GM23248 (cell line): ENCODE results near the gene TPP1. TPM values are rescaled to one million over a fixed set of nuclear protein-coding genes. Genes with fewer than 3 reads are reported as not detected.

ENCODE experiments used
- DNase-seq: peaks from one replicate; pipeline ENCODE4 v3.0.0-alpha.2; 2015
- H2AFZ ChIP-seq: fragments of 200-600 bp; sonication (generic); 2 replicates; pipeline ENCODE4 v1.6.1; 2016; ENCODE audit warnings: antibody characterized with exemption
- H3F3A ChIP-seq: fragments of 200-600 bp; sonication (generic); 2 replicates; pipeline ENCODE4 v1.6.1; 2016; ENCODE audit warnings: mild to moderate bottlenecking, antibody characterized with exemption, mixed run types; ENCODE audit not compliant: insufficient read depth
- H3K27ac ChIP-seq: fragments of 200-600 bp; sonication (generic); 2 replicates; pipeline ENCODE4 v1.5.1; 2016; ENCODE audit warnings: mild to moderate bottlenecking
- H3K27me3 ChIP-seq: fragments of 200-600 bp; sonication (generic); replicated peaks from 2 replicates; pipeline ENCODE4 v1.6.1; 2016; ENCODE audit warnings: mild to moderate bottlenecking; ENCODE audit not compliant: insufficient read depth
- H3K36me3 ChIP-seq: fragments of 200-600 bp; sonication (generic); 2 replicates; pipeline ENCODE4 v1.6.1; 2016; ENCODE audit warnings: low read depth, mild to moderate bottlenecking
- H3K4me1 ChIP-seq: fragments of 200-600 bp; sonication (generic); 2 replicates; pipeline ENCODE4 v1.6.1; 2016; ENCODE audit warnings: mild to moderate bottlenecking; ENCODE audit not compliant: insufficient read depth
- H3K4me2 ChIP-seq: fragments of 200-600 bp; sonication (generic); one replicate; pipeline ENCODE4 v1.6.1; 2016; ENCODE audit warnings: mild to moderate bottlenecking; ENCODE audit not compliant: unreplicated experiment
- H3K4me3 ChIP-seq: fragments of 200-600 bp; sonication (generic); 2 replicates; pipeline ENCODE4 v1.5.1; 2016; ENCODE audit warnings: mild to moderate bottlenecking
- H3K79me2 ChIP-seq: fragments of 200-600 bp; sonication (generic); 2 replicates; pipeline ENCODE4 v1.6.1; 2016; ENCODE audit warnings: mild to moderate bottlenecking; ENCODE audit not compliant: insufficient read depth
- H3K9ac ChIP-seq: fragments of 200-600 bp; sonication (generic); 2 replicates; pipeline ENCODE4 v1.6.1; 2016; ENCODE audit warnings: mild to moderate bottlenecking
- H3K9me2 ChIP-seq: fragments of 200-600 bp; sonication (generic); 2 replicates; pipeline ENCODE4 v1.6.1; 2016; ENCODE audit warnings: mixed run types, mild to moderate bottlenecking, moderate library complexity; ENCODE audit not compliant: insufficient read depth
- H3K9me3 ChIP-seq: fragments of 200-600 bp; sonication (generic); one replicate; pipeline ENCODE4 v1.6.1; 2017; ENCODE audit warnings: low read depth
- H4K20me1 ChIP-seq: fragments of 200-600 bp; sonication (generic); 2 replicates; pipeline ENCODE4 v1.6.0; 2016; ENCODE audit not compliant: insufficient read depth
- EZH2 ChIP-seq: fragments of 200-600 bp; sonication (generic); IDR thresholded peaks from 2 replicates; pipeline ENCODE4 v1.6.1; 2018; ENCODE audit warnings: antibody characterized with exemption, mild to moderate bottlenecking; ENCODE audit not compliant: insufficient read depth, poor library complexity, severe bottlenecking
- EZH2phosphoT487 ChIP-seq: fragments of 200-600 bp; sonication (generic); IDR thresholded peaks from 2 replicates; pipeline ENCODE4 v1.6.1; 2018; ENCODE audit warnings: antibody characterized with exemption, moderate library complexity, mild to moderate bottlenecking, low read depth; ENCODE audit not compliant: insufficient read depth
- WGBS, 2 experiments: methylation state at CpG; one replicate each; pipeline ENCODE4 v1.1.6; 2015 to 2017; ENCODE audit warnings: low lambda C conversion rate in 2 of 2, low coverage in 1 of 2; ENCODE audit errors: missing lambda C conversion rate in 2 of 2; 5-methylcytosine and 5-hydroxymethylcytosine counted together
- in situ Hi-C: fragments of 300-500 bp; cut with MboI; formaldehyde crosslinking; loops from 2 replicates; pipeline ENCODE4 v1.15.0; 2020
- polyA plus RNA-seq: library from polyadenylated mRNA; unstranded; fragments of >200 nt; fragmentation: Nextera tagmentation; extraction: Ambion mirVana; gene quantifications from 2 replicates; pipeline ENCODE4 v1.2.1, GENCODE V29; 2016
- total RNA-seq: library from RNA; depleted of rRNA; stranded (reverse); fragments of >200 nt; shearing (Covaris generic); gene quantifications from 2 replicates; pipeline ENCODE4 v1.2.3, GENCODE V29; 2014

The TPP1 gene
- total and polyA plus RNA-seq, 2 experiments from 2014 or later, result 37.6 to 66.3 TPM

DNA sequence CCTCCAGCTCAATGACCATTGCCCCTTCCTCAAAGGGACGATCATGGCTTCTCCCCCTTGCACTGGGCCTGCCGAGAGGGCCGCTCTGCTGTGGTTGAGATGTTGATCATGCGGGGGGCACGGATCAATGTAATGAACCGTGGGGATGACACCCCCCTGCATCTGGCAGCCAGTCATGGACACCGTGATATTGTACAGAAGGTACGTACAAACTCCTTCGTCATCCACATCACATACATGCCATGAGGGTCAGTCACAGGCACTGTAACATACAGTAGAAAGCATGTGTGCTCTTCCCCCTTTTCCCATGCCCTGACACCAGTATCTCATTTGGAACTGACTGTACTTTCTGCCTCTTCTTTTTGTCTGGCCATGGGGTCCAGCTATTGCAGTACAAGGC lies 11.2 kb downstream of the TPP1 start:
- TF ChIP-seq EZH2phosphoT487 (no peak), EZH2 (no peak)
- DNase-seq, result no peak
- in situ Hi-C loops, result no loop called here

GRCh38 chr11:6607190-6607795 lies 11.9 kb downstream of the TPP1 start:
- Histone ChIP-seq H3K36me3 (peaks cover 32% of the 10 kb centered on the region), H3K4me2 (peak overlapping the region; percentile 98), H3K27me3 (no peaks in the 10 kb centered on the region), H3F3A (peaks cover 67% of the 10 kb centered on the region), H3K4me3 (peak overlapping the region; percentile 49), H3K9ac (peak overlapping the region; percentile 41; the same call in 1 of the 2 replicates), H2AFZ (no peak overlapping the region), H4K20me1 (no peaks in the 10 kb centered on the region), H3K79me2 (peaks cover 91% of the 10 kb centered on the region), H3K9me3 (no peaks in the 10 kb centered on the region), H3K9me2 (no peaks in the 10 kb centered on the region), H3K27ac (peak overlapping the region; percentile 63), H3K4me1 (peaks cover 41% of the 10 kb centered on the region)
- no peak for TF ChIP-seq EZH2
- in situ Hi-C loops, result no loop called here
- no peak for DNase-seq

More for the DNA sequence above, 11.2 kb downstream of the TPP1 start:
- H2AFZ ChIP-seq, result no peak overlapping the region
- peaks cover 43% of the 10 kb centered on the region for H3K4me1 ChIP-seq
- H3K27ac ChIP-seq, result peak overlapping the region; percentile 63; the same call in 1 of the 2 replicates
- no peak overlapping the region for H3K4me3 ChIP-seq
- H3K9me3 ChIP-seq, result no peaks in the 10 kb centered on the region
- peaks cover 32% of the 10 kb centered on the region for H3K36me3 ChIP-seq
- peak overlapping the region; percentile 98 for H3K4me2 ChIP-seq
- peaks cover 84% of the 10 kb centered on the region for H3K79me2 ChIP-seq
- no peaks in the 10 kb centered on the region for H4K20me1 ChIP-seq
- H3K9me2 ChIP-seq, result no peaks in the 10 kb centered on the region
- H3F3A ChIP-seq, result peaks cover 74% of the 10 kb centered on the region
- 81 to 83% methylated on average over 9 of the region's 9 CpGs for WGBS, 2 experiments
- H3K27me3 ChIP-seq, result no peaks in the 10 kb centered on the region
- no peak overlapping the region for H3K9ac ChIP-seq

- TF ChIP-seq EZH2phosphoT487 (no peak), EZH2 (no peak)
- Histone ChIP-seq H3K27ac (peak overlapping the region; percentile 63), H3K4me1 (peaks cover 48% of the 10 kb centered on the region), H2AFZ (peak overlapping the region; percentile 7; the same call in 1 of the 2 replicates), H3K4me2 (peak overlapping the region; percentile 98), H3K9me2 (no peaks in the 10 kb centered on the region), H3K36me3 (peaks cover 32% of the 10 kb centered on the region), H3K4me3 (peak overlapping the region; percentile 96), H4K20me1 (no peaks in the 10 kb centered on the region), H3F3A (peaks cover 67% of the 10 kb centered on the region), H3K9me3 (no peaks in the 10 kb centered on the region), H3K9ac (peak overlapping the region; percentile 88), H3K27me3 (no peaks in the 10 kb centered on the region), H3K79me2 (peaks cover 97% of the 10 kb centered on the region)
- in situ Hi-C loops, result no loop called here
- 7% methylated on average over 11 of the region's 11 CpGs for WGBS, 2 experiments
- peak; percentile 94 for DNase-seq
Measured at GRCh38 chr11:6606471-6607189, 12.6 kb downstream of the TPP1 start.

DNA sequence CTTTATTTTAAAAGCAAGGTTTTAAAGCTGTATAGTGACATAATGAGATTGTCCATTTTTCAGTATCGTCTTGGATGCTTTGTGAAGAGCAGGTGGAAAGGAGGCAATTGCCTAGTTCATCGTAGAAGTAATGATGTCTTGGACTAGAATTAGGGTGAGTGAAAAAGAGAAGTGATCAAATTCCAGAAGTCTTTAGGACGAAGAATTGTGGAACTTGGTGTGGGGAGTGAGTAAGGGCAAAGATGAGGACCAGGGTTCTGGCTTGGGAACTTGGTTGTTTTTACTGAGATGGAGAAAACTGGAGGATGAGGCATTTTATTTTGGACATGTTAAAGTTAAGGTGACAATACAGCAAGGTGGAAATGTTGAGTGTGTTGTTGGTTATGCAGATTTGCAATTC lies 14.4 kb downstream of the TPP1 start:
- peak overlapping the region; percentile 96 for H3K4me3 ChIP-seq
- no peak for DNase-seq
- no peaks in the 10 kb centered on the region for H3K9me2 ChIP-seq
- H3K27ac ChIP-seq, result peak overlapping the region; percentile 77
- 2 to 3% methylated on average over 3 of the region's 3 CpGs for whole genome bisulfite sequencing, 2 experiments
- H3F3A ChIP-seq, result peaks cover 55% of the 10 kb centered on the region
- in situ Hi-C loops, result no loop called here
- peak overlapping the region; percentile 98 for H3K4me2 ChIP-seq
- no peak overlapping the region for H2AFZ ChIP-seq
- no peak for TF ChIP-seq EZH2
- TF ChIP-seq EZH2phosphoT487, result no peak
- H3K9ac ChIP-seq, result peak overlapping the region; percentile 88
- peaks cover 97% of the 10 kb centered on the region for H3K79me2 ChIP-seq
- H3K4me1 ChIP-seq, result peaks cover 38% of the 10 kb centered on the region
- no peaks in the 10 kb centered on the region for H3K27me3 ChIP-seq
- H4K20me1 ChIP-seq, result no peaks in the 10 kb centered on the region
- H3K9me3 ChIP-seq, result no peaks in the 10 kb centered on the region
- H3K36me3 ChIP-seq, result peaks cover 27% of the 10 kb centered on the region
